Measurements from ENCODE around the gene RALY. TPM values are rescaled to one million over a fixed set of nuclear protein-coding genes. Genes with fewer than 3 reads are reported as not detected.

The RALY gene
- total and polyA plus RNA-seq, 5 donors from 2014 or later = 160 to 216 (median 191) TPM

DNA sequence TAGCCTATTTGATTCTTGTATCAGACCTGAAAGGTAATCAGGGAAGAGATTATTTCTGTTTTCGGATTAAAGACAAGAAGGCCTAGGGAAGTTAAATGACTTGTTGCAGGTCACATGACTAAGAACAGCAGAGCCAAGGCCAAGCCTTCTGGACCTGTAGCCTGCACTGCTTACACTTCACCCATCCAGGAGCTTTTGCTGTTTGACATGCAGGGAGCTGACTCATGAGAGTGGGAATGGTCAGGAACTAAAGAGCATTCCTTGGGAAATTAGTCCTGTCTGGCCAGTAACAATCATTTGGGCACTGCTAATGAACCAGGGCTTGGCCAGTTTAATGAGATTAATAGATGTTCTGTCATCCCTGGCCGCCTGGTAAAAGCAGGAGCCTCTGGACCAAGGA is 71.5 kb downstream of the RALY start:
- Mint-ChIP-seq H3K36me3 (peaks cover 6% of the 10 kb centered on the region), H3K4me3 (no peak overlapping the region), H3K4me1 (peaks cover 15 to 84% (median 55%) of the 10 kb centered on the region in 4 donors), H3K27ac (peak overlapping the region; percentile 60 to 85 (median 68)), H3K9me3 (peaks cover 0 to 2% (median 0%) of the 10 kb centered on the region in 7 donors), H3K27me3 (no peaks in the 10 kb centered on the region)
- no peaks in the 10 kb centered on the region for H3K9me3 ChIP-seq (ENCODE audit: control insufficient read depth in 2 of 2, low read length in 2 of 2)
- H3K27me3 ChIP-seq (ENCODE audit: control insufficient read depth, insufficient read depth, low read length) = no peaks in the 10 kb centered on the region
- DNase-seq (no peak), ATAC-seq (ENCODE audit: low read depth in 2 of 2) (no peak)
- H3K36me3 ChIP-seq (ENCODE audit: control insufficient read depth, insufficient read depth, low read length) = peaks cover 19% of the 10 kb centered on the region
- no peak overlapping the region for H3K27ac ChIP-seq (ENCODE audit: insufficient read depth, low read length, poor library complexity, severe bottlenecking)
- H3K4me1 ChIP-seq (ENCODE audit: control insufficient read depth, insufficient read depth, low read length, poor library complexity, severe bottlenecking) = peaks cover 13% of the 10 kb centered on the region
- no peak overlapping the region for H3K4me3 ChIP-seq (ENCODE audit: low read depth, low read length)

- no peak overlapping the region for H3K27ac ChIP-seq (ENCODE audit: insufficient read depth, low read length, poor library complexity, severe bottlenecking)
- DNase-seq (no peak), ATAC-seq (ENCODE audit: low read depth in 2 of 2) (no peak)
- Mint-ChIP-seq H3K27ac (peak overlapping the region in 2 of 3 donors; percentile 36 to 38), H3K4me3 (no peak overlapping the region), H3K36me3 (peaks cover 7% of the 10 kb centered on the region), H3K4me1 (peaks cover 16 to 75% (median 54%) of the 10 kb centered on the region in 4 donors), H3K27me3 (no peaks in the 10 kb centered on the region), H3K9me3 (peaks cover 0 to 2% (median 0%) of the 10 kb centered on the region in 7 donors)
- H3K4me1 ChIP-seq (ENCODE audit: control insufficient read depth, insufficient read depth, low read length, poor library complexity, severe bottlenecking) = peaks cover 13% of the 10 kb centered on the region
- peaks cover 14% of the 10 kb centered on the region for H3K36me3 ChIP-seq (ENCODE audit: control insufficient read depth, insufficient read depth, low read length)
- H3K4me3 ChIP-seq (ENCODE audit: low read depth, low read length) = no peak overlapping the region
- H3K9me3 ChIP-seq (ENCODE audit: control insufficient read depth in 2 of 2, low read length in 2 of 2) = no peaks in the 10 kb centered on the region
- H3K27me3 ChIP-seq (ENCODE audit: control insufficient read depth, insufficient read depth, low read length) = no peaks in the 10 kb centered on the region
Measured at GRCh38 chr20:34066476-34067090, 72.9 kb downstream of the RALY start.

- Histone ChIP-seq H3K4me3 (ENCODE audit: low read depth, low read length) (no peak overlapping the region), H3K36me3 (ENCODE audit: control insufficient read depth, insufficient read depth, low read length) (peaks cover 27% of the 10 kb centered on the region), H3K27me3 (ENCODE audit: control insufficient read depth, insufficient read depth, low read length) (no peaks in the 10 kb centered on the region), H3K4me1 (ENCODE audit: control insufficient read depth, insufficient read depth, low read length, poor library complexity, severe bottlenecking) (peaks cover 13% of the 10 kb centered on the region), H3K9me3 (ENCODE audit: control insufficient read depth in 2 of 2, low read length in 2 of 2) (no peaks in the 10 kb centered on the region), H3K27ac (ENCODE audit: insufficient read depth, low read length, poor library complexity, severe bottlenecking) (peak overlapping the region; percentile 1)
- ATAC-seq (ENCODE audit: low read depth in 2 of 2) = no peak
- no peak overlapping the region for H3K4me3 Mint-ChIP-seq
- peaks cover 16 to 68% (median 44%) of the 10 kb centered on the region in 4 donors for H3K4me1 Mint-ChIP-seq
- peaks cover 17% of the 10 kb centered on the region for H3K36me3 Mint-ChIP-seq
- H3K27ac Mint-ChIP-seq = peak overlapping the region; percentile 32 to 61 (median 37)
- H3K27me3 Mint-ChIP-seq = no peaks in the 10 kb centered on the region
- peaks cover 0 to 2% (median 0%) of the 10 kb centered on the region in 7 donors for H3K9me3 Mint-ChIP-seq
- no peak for DNase-seq
Measured at GRCh38 chr20:34068001-34068400, 74.3 kb downstream of the RALY start.

DNA sequence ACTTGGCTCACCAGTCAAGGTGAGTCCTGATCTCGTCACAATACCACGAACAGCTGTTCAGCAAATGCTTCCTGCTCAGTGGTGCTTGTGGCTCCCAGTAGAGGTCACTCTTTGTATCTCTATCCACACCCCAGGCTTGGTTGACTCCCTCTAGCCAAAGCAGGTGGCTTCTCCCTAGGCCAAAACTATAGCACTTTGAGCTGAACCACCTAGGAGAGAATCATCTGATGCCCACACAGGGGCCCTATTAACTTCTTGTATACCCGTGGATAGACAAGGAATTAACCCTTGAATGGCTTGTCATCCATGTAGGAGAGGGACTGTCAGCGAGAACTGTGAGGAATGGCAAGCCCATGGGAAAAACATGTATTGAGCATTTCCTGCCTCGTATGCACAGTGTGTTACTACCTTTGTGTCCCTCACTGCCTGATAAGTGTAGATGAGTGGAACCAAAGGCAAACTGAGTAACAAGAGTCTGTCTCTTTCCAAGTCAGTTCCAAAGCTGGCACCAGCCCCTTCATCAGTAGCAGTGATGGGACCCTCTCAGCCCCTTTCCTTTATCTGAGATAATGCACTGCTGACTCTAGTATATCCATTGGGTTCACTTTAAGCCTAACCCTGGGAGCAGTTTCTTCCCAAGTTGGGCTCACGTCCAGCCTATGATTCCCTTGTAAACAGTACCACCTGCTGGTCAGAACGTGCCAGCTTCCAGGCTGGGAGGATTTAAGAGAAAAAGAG is 75.8 kb downstream of the RALY start:
- peaks cover 38% of the 10 kb centered on the region for H3K36me3 ChIP-seq (ENCODE audit: control insufficient read depth, insufficient read depth, low read length)

GRCh38 chr20:34070079-34070439 is 76.3 kb downstream of the RALY start:
- Histone ChIP-seq H3K27ac (ENCODE audit: insufficient read depth, low read length, poor library complexity, severe bottlenecking) (no peak overlapping the region), H3K4me3 (ENCODE audit: low read depth, low read length) (no peak overlapping the region), H3K27me3 (ENCODE audit: control insufficient read depth, insufficient read depth, low read length) (no peaks in the 10 kb centered on the region), H3K9me3 (ENCODE audit: control insufficient read depth in 2 of 2, low read length in 2 of 2) (no peaks in the 10 kb centered on the region), H3K36me3 (ENCODE audit: control insufficient read depth, insufficient read depth, low read length) (peaks cover 39% of the 10 kb centered on the region), H3K4me1 (ENCODE audit: control insufficient read depth, insufficient read depth, low read length, poor library complexity, severe bottlenecking) (peaks cover 13% of the 10 kb centered on the region)
- Mint-ChIP-seq H3K27ac (peak overlapping the region in 2 of 3 donors; percentile 37 to 86), H3K4me1 (peaks cover 16 to 56% (median 30%) of the 10 kb centered on the region in 4 donors), H3K9me3 (peaks cover 0 to 2% (median 0%) of the 10 kb centered on the region in 7 donors), H3K36me3 (peaks cover 22% of the 10 kb centered on the region), H3K27me3 (no peaks in the 10 kb centered on the region), H3K4me3 (no peak overlapping the region)
- ATAC-seq (ENCODE audit: low read depth in 2 of 2) (no peak), DNase-seq (no peak)

More for the DNA sequence above, 75.8 kb downstream of the RALY start:
- H3K4me1 ChIP-seq (ENCODE audit: control insufficient read depth, insufficient read depth, low read length, poor library complexity, severe bottlenecking) = peaks cover 13% of the 10 kb centered on the region
- H3K4me1 Mint-ChIP-seq = peaks cover 16 to 60% (median 32%) of the 10 kb centered on the region in 4 donors
- peaks cover 0 to 2% (median 0%) of the 10 kb centered on the region in 7 donors for H3K9me3 Mint-ChIP-seq
- H3K9me3 ChIP-seq (ENCODE audit: control insufficient read depth in 2 of 2, low read length in 2 of 2) = no peaks in the 10 kb centered on the region
- H3K27me3 Mint-ChIP-seq = no peaks in the 10 kb centered on the region
- H3K27me3 ChIP-seq (ENCODE audit: control insufficient read depth, insufficient read depth, low read length) = no peaks in the 10 kb centered on the region
- no peak overlapping the region for H3K4me3 Mint-ChIP-seq
- peak overlapping the region in 2 of 3 donors; percentile 37 to 86 for H3K27ac Mint-ChIP-seq
- H3K4me3 ChIP-seq (ENCODE audit: low read depth, low read length) = no peak overlapping the region
- H3K27ac ChIP-seq (ENCODE audit: insufficient read depth, low read length, poor library complexity, severe bottlenecking) = no peak overlapping the region
- DNase-seq (peak; percentile 40 to 66 (median 59)), ATAC-seq (ENCODE audit: low read depth in 2 of 2) (peak; percentile 85 to 93)
- peaks cover 25% of the 10 kb centered on the region for H3K36me3 Mint-ChIP-seq

DNA sequence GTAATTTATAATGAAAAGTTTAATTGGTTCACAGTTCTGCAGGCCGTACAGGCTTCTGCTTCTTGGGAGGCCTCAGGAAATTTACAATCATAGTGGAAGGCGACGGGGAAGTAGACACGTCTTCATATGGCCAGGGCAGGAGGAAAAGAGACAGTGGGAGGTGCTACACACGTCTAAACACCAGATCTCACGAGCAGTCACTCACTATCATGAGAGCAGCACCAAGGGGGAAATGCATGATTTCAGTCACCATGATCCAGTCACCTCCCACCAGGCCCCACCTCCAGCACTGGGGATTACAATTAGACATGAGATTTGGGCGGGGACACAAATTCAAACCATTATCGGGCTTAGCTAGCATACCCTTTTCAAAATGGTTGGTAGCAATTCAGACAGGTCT is 77.1 kb downstream of the RALY start:
- H3K36me3 ChIP-seq (ENCODE audit: control insufficient read depth, insufficient read depth, low read length) = peaks cover 42% of the 10 kb centered on the region
- Mint-ChIP-seq H3K36me3 (peaks cover 19% of the 10 kb centered on the region), H3K27me3 (no peaks in the 10 kb centered on the region), H3K27ac (no peak overlapping the region), H3K4me3 (peak overlapping the region in 1 of 4 donors; percentile 61), H3K9me3 (peaks cover 0 to under 1% (median 0%) of the 10 kb centered on the region in 7 donors), H3K4me1 (peaks cover 16 to 48% (median 25%) of the 10 kb centered on the region in 4 donors)
- no peaks in the 10 kb centered on the region for H3K9me3 ChIP-seq (ENCODE audit: control insufficient read depth in 2 of 2, low read length in 2 of 2)
- H3K27ac ChIP-seq (ENCODE audit: insufficient read depth, low read length, poor library complexity, severe bottlenecking) = no peak overlapping the region
- H3K4me3 ChIP-seq (ENCODE audit: low read depth, low read length) = no peak overlapping the region
- ATAC-seq (ENCODE audit: low read depth in 2 of 2) (no peak), DNase-seq (no peak)
- H3K27me3 ChIP-seq (ENCODE audit: control insufficient read depth, insufficient read depth, low read length) = no peaks in the 10 kb centered on the region
- H3K4me1 ChIP-seq (ENCODE audit: control insufficient read depth, insufficient read depth, low read length, poor library complexity, severe bottlenecking) = peaks cover 13% of the 10 kb centered on the region

- Histone ChIP-seq H3K27ac (ENCODE audit: insufficient read depth, low read length, poor library complexity, severe bottlenecking) (no peak overlapping the region), H3K27me3 (ENCODE audit: control insufficient read depth, insufficient read depth, low read length) (no peaks in the 10 kb centered on the region), H3K36me3 (ENCODE audit: control insufficient read depth, insufficient read depth, low read length) (peaks cover 54% of the 10 kb centered on the region), H3K4me3 (ENCODE audit: low read depth, low read length) (no peak overlapping the region), H3K9me3 (ENCODE audit: control insufficient read depth in 2 of 2, low read length in 2 of 2) (no peaks in the 10 kb centered on the region), H3K4me1 (ENCODE audit: control insufficient read depth, insufficient read depth, low read length, poor library complexity, severe bottlenecking) (peaks cover 13% of the 10 kb centered on the region)
- Mint-ChIP-seq H3K27me3 (no peaks in the 10 kb centered on the region), H3K27ac (peak overlapping the region in 1 of 3 donors; percentile 52), H3K36me3 (peaks cover 27% of the 10 kb centered on the region), H3K9me3 (no peaks in the 10 kb centered on the region), H3K4me3 (peak overlapping the region in 1 of 4 donors; percentile 49), H3K4me1 (peaks cover 16 to 46% (median 25%) of the 10 kb centered on the region in 4 donors)
- ATAC-seq (ENCODE audit: low read depth in 2 of 2) = no peak
- DNase-seq = no peak
Measured at GRCh38 chr20:34072076-34072475, 78.4 kb downstream of the RALY start.
